GM18502 (cell line): ENCODE results near the gene CHML.

Experiments
- ATAC-seq: cut with Tn5 transposase; IDR thresholded peaks from one replicate; pipeline ENCODE4 v1.9.1; 2021; ENCODE audit warnings: mild to moderate bottlenecking; ENCODE audit not compliant: unreplicated experiment, poor library complexity

Gene CHML

GRCh38 chr1:241596633-241597032 is 43.5 kb downstream of the CHML start:
- peak; percentile 22 for ATAC-seq

DNA sequence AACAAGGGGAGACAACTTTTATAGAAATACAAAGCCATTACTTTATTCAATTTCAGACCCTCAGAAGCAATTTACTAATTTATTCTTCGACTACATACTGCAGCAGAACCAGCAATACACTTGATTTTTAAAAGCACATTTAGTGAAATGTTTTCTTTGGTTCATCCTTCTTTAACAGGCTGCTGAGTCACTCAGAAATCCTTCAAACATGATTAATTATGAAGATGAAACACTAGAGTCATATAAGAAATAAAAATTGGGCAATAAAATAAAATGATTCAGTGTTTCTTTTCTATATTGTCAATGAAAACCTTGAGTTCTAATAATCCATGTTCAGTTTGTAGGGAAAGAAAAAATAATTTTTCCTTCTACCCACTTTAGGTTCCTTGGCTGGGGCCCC is 47.0 kb downstream of the CHML start:
- ATAC-seq = no peak

DNA sequence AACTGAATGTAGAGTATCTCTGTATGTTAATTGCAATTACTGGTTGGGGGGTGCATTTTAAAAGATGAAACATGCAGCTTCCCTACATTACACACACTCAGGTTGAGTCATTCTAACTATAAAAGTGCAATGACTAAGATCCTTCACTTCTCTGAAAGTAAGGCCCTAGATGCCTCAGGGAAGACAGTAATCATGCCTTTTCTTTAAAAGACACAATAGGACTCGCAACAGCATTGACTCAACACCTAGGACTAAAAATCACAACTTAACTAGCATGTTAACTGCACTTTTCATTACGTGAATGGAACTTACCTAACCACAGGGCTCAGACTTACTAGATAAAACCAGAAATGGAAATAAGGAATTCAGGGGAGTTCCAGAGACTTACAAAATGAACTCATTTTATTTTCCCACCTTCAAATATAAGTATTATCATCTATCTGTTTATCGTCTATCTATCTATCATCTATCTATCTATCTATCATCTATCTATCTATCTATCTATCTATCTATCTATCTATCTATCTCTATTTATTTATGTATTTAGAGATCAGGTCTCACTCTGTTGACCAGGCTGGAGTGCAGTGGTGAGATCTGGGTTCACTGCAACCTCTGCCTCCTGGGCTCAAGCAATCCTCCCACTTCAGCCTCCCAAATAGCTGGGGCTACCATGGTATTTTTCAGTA is 47.8 kb downstream of the CHML start:
- peak; percentile 87 for ATAC-seq

DNA sequence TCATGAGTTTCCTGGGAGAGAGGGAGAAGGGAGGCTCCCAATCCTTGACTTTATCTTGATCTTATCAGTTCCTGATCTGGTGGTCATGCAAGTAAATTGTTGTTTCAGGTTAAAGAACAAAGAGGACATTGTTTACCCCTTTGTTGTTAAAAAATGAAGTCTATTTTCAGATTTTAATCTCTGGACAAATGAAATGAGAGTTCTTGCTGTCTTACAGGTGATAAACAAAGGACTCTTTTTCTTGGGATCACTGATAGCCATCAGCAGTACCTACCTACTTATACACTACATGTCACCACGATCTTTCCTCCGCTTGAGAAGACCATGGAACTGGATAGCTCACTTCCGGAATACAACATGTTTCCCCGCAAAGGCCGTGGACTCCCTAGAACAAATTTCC is 48.4 kb downstream of the CHML start:
- no peak for ATAC-seq

DNA sequence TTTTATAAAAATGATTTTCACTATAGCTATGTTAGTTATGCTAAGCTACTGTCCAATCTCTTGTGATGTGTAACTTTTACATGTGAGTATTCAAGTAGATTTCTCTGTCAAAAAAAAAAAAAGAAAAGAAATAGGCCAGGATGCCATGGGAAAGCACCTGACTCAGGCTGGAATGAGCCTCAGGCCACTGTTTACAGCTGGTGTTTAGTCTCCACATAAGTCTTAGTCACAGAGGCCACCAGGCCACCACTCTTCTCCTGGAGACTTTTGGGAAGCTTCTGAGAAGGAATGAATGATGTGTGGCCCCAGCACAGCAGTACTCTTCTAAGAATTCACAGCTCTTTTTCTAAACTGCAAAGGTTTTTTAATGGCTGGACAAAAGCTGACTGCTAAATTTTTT is 48.9 kb downstream of the CHML start:
- ATAC-seq = no peak

GRCh38 chr1:241590719-241591118 is 49.5 kb downstream of the CHML start:
- no peak for ATAC-seq
